Endothelial cell of umbilical vein (primary cell): Measurements from ENCODE around the gene PNKD. TPM values are rescaled to one million over a fixed set of nuclear protein-coding genes. Genes with fewer than 3 reads are reported as not detected.

Experiments
- BruUV-seq: library from RNA; stranded (reverse); fragments of 400-500 nt; replicated peaks from 2 replicates; lab custom pipeline; 2021; lab: Mats Ljungman, UMichigan
- CTCF ChIA-PET: fragments of 300-600, 350-600 bp; sonication (Branson Sonifier 250); formaldehyde crosslinking; loops from one replicate; lab custom pipeline; 2021; ENCODE audit warnings: antibody characterized with exemption, inconsistent platforms; lab: Charles Lee
- POLR2A ChIA-PET: fragments of 300-600, 350-600 bp; sonication (Branson Sonifier 250); formaldehyde crosslinking; loops from one replicate; lab custom pipeline; 2021; ENCODE audit warnings: antibody characterized with exemption, inconsistent platforms; lab: Charles Lee
- DNase-seq: peaks from one replicate; pipeline ENCODE4 v3.0.0-alpha.2; 2011; ENCODE audit warnings: low read depth, low spot score
- FAIRE-seq: peaks from 2 replicates; lab custom pipeline; 2011; peaks lifted over from hg19 to GRCh38; lab: Jason Lieb, UNC
- H2AFZ ChIP-seq: 2 replicates; pipeline ENCODE4 v1.6.0; 2012; ENCODE audit warnings: low read depth, low read length, control low read depth, inconsistent platforms
- H3K27ac ChIP-seq: 2 replicates; pipeline ENCODE4 v1.5.1; 2011; ENCODE audit warnings: low read depth, mild to moderate bottlenecking, control low read depth, low read length, moderate library complexity; ENCODE audit not compliant: insufficient read depth
- H3K27me3 ChIP-seq, 2 experiments: 2 replicates each; pipeline versions ENCODE4 v1.6.0 to v1.6.1; 2011; ENCODE audit warnings: low read length in 2 of 2, mixed read lengths in 1 of 2; ENCODE audit not compliant: control insufficient read depth in 2 of 2, insufficient read depth in 2 of 2
- H3K36me3 ChIP-seq, 2 experiments: 2 replicates in 1 of 2; 3 replicates in 1 of 2; pipeline ENCODE4 v1.5.1; 2011; ENCODE audit warnings: low read length in 2 of 2, mild to moderate bottlenecking in 1 of 2, moderate library complexity in 1 of 2; ENCODE audit not compliant: control insufficient read depth in 2 of 2, insufficient read depth in 2 of 2; ENCODE audit errors: extremely low read depth in 1 of 2
- H3K4me1 ChIP-seq: 3 replicates; pipeline ENCODE4 v1.5.1; 2011; ENCODE audit warnings: mild to moderate bottlenecking, low read length; ENCODE audit not compliant: control insufficient read depth, insufficient read depth; ENCODE audit errors: extremely low read depth
- H3K4me2 ChIP-seq: 2 replicates; pipeline ENCODE4 v1.6.1; 2011; ENCODE audit warnings: low read length, control low read depth, mixed read lengths; ENCODE audit not compliant: insufficient read depth
- H3K4me3 ChIP-seq, 3 experiments: fragments of 200-600 bp in 1 of 3; sonication (generic), shearing (Covaris generic) in 1 of 3; replicated peaks in 1 of 3; 2 replicates each; pipeline ENCODE4 v1.5.1; 2011 to 2016; ENCODE audit warnings: control low read depth in 3 of 3, low read length in 3 of 3, mild to moderate bottlenecking in 2 of 3, inconsistent platforms in 1 of 3, low read depth in 1 of 3, moderate library complexity in 1 of 3; ENCODE audit not compliant: insufficient read depth in 1 of 3
- H3K79me2 ChIP-seq: 2 replicates; pipeline ENCODE4 v1.6.0; 2012; ENCODE audit warnings: low read length, inconsistent platforms; ENCODE audit not compliant: control insufficient read depth, insufficient read depth
- H3K9ac ChIP-seq: replicated peaks from 2 replicates; pipeline ENCODE3; 2011; ENCODE audit warnings: low read length, control low read depth; ENCODE audit not compliant: insufficient read depth; ENCODE audit errors: extremely low read depth
- H3K9me1 ChIP-seq: replicated peaks from 3 replicates; pipeline ENCODE4 v1.6.0; 2011; ENCODE audit warnings: mild to moderate bottlenecking, low read length; ENCODE audit not compliant: control insufficient read depth, insufficient read depth; ENCODE audit errors: extremely low read depth
- H3K9me3 ChIP-seq: replicated peaks from 2 replicates; pipeline ENCODE4 v1.5.1; 2012; ENCODE audit warnings: low read length, inconsistent platforms; ENCODE audit not compliant: control insufficient read depth, insufficient read depth
- H4K20me1 ChIP-seq: replicated peaks from 2 replicates; pipeline ENCODE3; 2011; ENCODE audit warnings: mild to moderate bottlenecking, low read length; ENCODE audit not compliant: control insufficient read depth, insufficient read depth; ENCODE audit errors: extremely low read depth
- EZH2 ChIP-seq: IDR thresholded peaks from 2 replicates; pipeline ENCODE4 v1.6.1; 2012; ENCODE audit warnings: borderline replicate concordance, low read depth, mild to moderate bottlenecking, moderate library complexity, low read length, inconsistent platforms; ENCODE audit not compliant: severe bottlenecking
- FOS ChIP-seq: IDR thresholded peaks from 2 replicates; pipeline ENCODE4 v1.6.1; 2011; ENCODE audit warnings: mild to moderate bottlenecking, low read length, moderate library complexity, borderline replicate concordance; ENCODE audit not compliant: insufficient read depth
- GATA2 ChIP-seq: IDR thresholded peaks from 2 replicates; pipeline ENCODE4 v1.7.0; 2011; ENCODE audit warnings: low read depth, mild to moderate bottlenecking, moderate library complexity, mixed read lengths, low read length; ENCODE audit not compliant: insufficient read length, insufficient read depth
- JUN ChIP-seq: IDR thresholded peaks from 2 replicates; pipeline ENCODE4 v1.6.1; 2011; ENCODE audit warnings: borderline replicate concordance, low read depth; ENCODE audit not compliant: insufficient read length, insufficient read depth
- MYC ChIP-seq: IDR thresholded peaks from one replicate; pipeline ENCODE4 v1.6.1; 2011; ENCODE audit warnings: mild to moderate bottlenecking, low read depth, low read length
- POLR2A ChIP-seq: IDR thresholded peaks from 2 replicates; pipeline ENCODE4 v1.6.1; 2012; ENCODE audit warnings: low read depth, mild to moderate bottlenecking, control low read depth, low read length
- POLR2AphosphoS5 ChIP-seq: IDR thresholded peaks from 2 replicates; pipeline ENCODE4 v1.6.1; 2012; ENCODE audit warnings: low read depth, mild to moderate bottlenecking, control low read depth, low read length, moderate library complexity; ENCODE audit not compliant: insufficient read depth
- dilution Hi-C: fragments of 300-500 bp; cut with MboI; formaldehyde crosslinking; loops from one replicate; pipeline ENCODE4 v1.15.0; 2019; ENCODE audit warnings: low sequenced_read_pairs; ENCODE audit not compliant: extremely low pct_ligation_motif_present
- intact Hi-C: fragments of 100-400 bp; cut with micrococcal nuclease; formaldehyde crosslinking; loops from one replicate; pipeline ENCODE4 v1.10.0; 2022
- polyA plus RNA-seq, 4 experiments: library from polyadenylated mRNA; depleted of rRNA in 3 of 4; stranded (reverse) in 3 of 4; unstranded in 1 of 4; fragments of >200 nt; gene quantifications; 2 replicates each; pipeline versions ENCODE4 v1.2.1 to v1.2.3, GENCODE V29; 2011 to 2012; ENCODE audit warnings: missing spikeins in 1 of 4
- total RNA-seq: library from RNA; stranded (reverse); gene quantifications from 2 replicates; pipeline ENCODE4 v1.2.3, GENCODE V29; 2021
- TF ChIP-seq, protein P1 (sequence below), 2 donors: IDR thresholded peaks; 1 replicate in 1 of 2; 2 replicates in 1 of 2; pipeline ENCODE4 v1.5.1; 2011; ENCODE audit warnings: low read length in 2 of 2, mild to moderate bottlenecking in 2 of 2, moderate library complexity in 2 of 2, control low read depth in 1 of 2, inconsistent platforms in 1 of 2, low read depth in 1 of 2; ENCODE audit not compliant: insufficient read depth in 1 of 2; ENCODE audit errors: extremely low read depth in 1 of 2
- TF ChIP-seq, protein P2 (sequence below): IDR thresholded peaks from 2 replicates; pipeline ENCODE4 v1.6.1; 2011; ENCODE audit not compliant: insufficient read depth, insufficient read length

The PNKD gene
- total and polyA plus RNA-seq, 2 donors (not counting 3 experiments of a cell fraction or from before 2014, with no cell fraction given) = 56.1 to 88.3 TPM

DNA sequence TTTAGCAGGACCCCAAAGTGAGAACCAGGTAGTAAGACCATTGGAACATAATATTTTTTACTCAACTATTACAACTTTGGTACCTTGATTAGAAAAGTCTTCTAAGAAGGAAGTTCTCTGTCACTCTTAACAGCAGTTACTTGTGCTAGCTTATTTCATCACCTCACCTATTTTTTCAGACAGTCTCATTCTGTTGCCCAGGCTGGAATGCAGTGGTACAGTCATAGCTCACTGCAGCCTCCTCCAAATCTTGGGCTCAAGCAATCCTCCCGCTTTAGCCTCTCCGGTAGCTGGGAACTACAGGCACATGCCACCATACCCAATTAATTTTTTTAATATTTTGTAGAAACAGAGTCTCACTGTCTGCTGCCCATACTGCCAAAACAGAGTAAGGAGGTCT is 35.3 kb upstream of the PNKD start:
- DNase-seq (no peak), FAIRE-seq (no peak)
- BruUV-seq = no TSS peak
- Histone ChIP-seq H3K36me3 (peaks cover 39 to 41% of the 10 kb centered on the region in 2 experiments), H3K9me3 (no peaks in the 10 kb centered on the region), H2AFZ (no peak overlapping the region), H3K4me1 (peaks cover 8% of the 10 kb centered on the region), H3K79me2 (peaks cover 44% of the 10 kb centered on the region), H3K4me2 (no peak overlapping the region), H3K9me1 (no peaks in the 10 kb centered on the region), H3K4me3 (no peak overlapping the region), H3K27me3 (no peaks in the 10 kb centered on the region), H3K27ac (no peak overlapping the region), H3K9ac (no peak overlapping the region), H4K20me1 (no peaks in the 10 kb centered on the region)
- intact Hi-C loops (no loop called here), dilution Hi-C loops (no loop called here)
- POLR2A ChIA-PET = no interaction called here
- TF ChIP-seq POLR2A (no peak), JUN (no peak), POLR2AphosphoS5 (no peak), GATA2 (no peak), EZH2 (no peak), MYC (no peak), FOS (no peak)
- TF ChIP-seq, protein P1, sequence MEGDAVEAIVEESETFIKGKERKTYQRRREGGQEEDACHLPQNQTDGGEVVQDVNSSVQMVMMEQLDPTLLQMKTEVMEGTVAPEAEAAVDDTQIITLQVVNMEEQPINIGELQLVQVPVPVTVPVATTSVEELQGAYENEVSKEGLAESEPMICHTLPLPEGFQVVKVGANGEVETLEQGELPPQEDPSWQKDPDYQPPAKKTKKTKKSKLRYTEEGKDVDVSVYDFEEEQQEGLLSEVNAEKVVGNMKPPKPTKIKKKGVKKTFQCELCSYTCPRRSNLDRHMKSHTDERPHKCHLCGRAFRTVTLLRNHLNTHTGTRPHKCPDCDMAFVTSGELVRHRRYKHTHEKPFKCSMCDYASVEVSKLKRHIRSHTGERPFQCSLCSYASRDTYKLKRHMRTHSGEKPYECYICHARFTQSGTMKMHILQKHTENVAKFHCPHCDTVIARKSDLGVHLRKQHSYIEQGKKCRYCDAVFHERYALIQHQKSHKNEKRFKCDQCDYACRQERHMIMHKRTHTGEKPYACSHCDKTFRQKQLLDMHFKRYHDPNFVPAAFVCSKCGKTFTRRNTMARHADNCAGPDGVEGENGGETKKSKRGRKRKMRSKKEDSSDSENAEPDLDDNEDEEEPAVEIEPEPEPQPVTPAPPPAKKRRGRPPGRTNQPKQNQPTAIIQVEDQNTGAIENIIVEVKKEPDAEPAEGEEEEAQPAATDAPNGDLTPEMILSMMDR (IDR thresholded peaks at IDR 0.05; ENCODE audit: extremely low read depth in 1 of 2, insufficient read depth in 1 of 2, low read depth in 1 of 2, low read length in 2 of 2) = no peak
- TF ChIP-seq, protein P2, sequence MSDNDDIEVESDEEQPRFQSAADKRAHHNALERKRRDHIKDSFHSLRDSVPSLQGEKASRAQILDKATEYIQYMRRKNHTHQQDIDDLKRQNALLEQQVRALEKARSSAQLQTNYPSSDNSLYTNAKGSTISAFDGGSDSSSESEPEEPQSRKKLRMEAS = no peak
- CTCF ChIA-PET = no interaction called here
